Measurements from ENCODE around the gene ADARB1. TPM values are rescaled to one million over a fixed set of nuclear protein-coding genes. Genes with fewer than 3 reads are reported as not detected.

The ADARB1 gene
- total RNA-seq, 5 donors from 2014 or later (not counting 1 experiment from before 2014, with no cell fraction given) = 39.7 to 50.3 (median 44.5) TPM

GRCh38 chr21:45095505-45095904 lies 21.1 kb downstream of the ADARB1 start:
- ChIA-PET CTCF (no interaction called here), POLR2A (no interaction called here)
- H3K27ac ChIP-seq (ENCODE audit: low read length) = no peak overlapping the region
- no peaks in the 10 kb centered on the region for H3K27me3 ChIP-seq (replicated peaks in 1 of 2; ENCODE audit: control insufficient read depth in 2 of 2, extremely low read depth in 1 of 2, insufficient read depth in 2 of 2, low read length in 1 of 2)
- H3K36me3 Mint-ChIP-seq = peaks cover 10% of the 10 kb centered on the region
- 92% methylated on average over 7 of the region's 11 CpGs for WGBS (ENCODE audit: insufficient coverage)
- H3K9me3 ChIP-seq = no peaks in the 10 kb centered on the region
- H3K9me3 Mint-ChIP-seq = no peaks in the 10 kb centered on the region
- no peak overlapping the region for H3K4me3 Mint-ChIP-seq
- no peak for ATAC-seq (replicated peaks in 1 of 4)
- H3K4me3 ChIP-seq (ENCODE audit: control insufficient read depth in 1 of 2, extremely low read depth in 1 of 2, low read length in 1 of 2) = no peak overlapping the region
- H3K27ac Mint-ChIP-seq = no peak overlapping the region
- H3K4me1 ChIP-seq (ENCODE audit: control insufficient read depth in 1 of 2, extremely low read depth in 1 of 2, insufficient read depth in 2 of 2, low read length in 2 of 2) = peaks cover 15 to 43% of the 10 kb centered on the region in 2 experiments
- no peaks in the 10 kb centered on the region for H3K27me3 Mint-ChIP-seq
- peaks cover 61 to 71% (median 66%) of the 10 kb centered on the region in 3 donors for H3K4me1 Mint-ChIP-seq
- H3K36me3 ChIP-seq (ENCODE audit: control insufficient read depth in 2 of 2, extremely low read depth in 1 of 2, insufficient read depth in 1 of 2, low read length in 1 of 2) = no peaks in the 10 kb centered on the region
- DNase-seq = no peak

- peaks cover 10% of the 10 kb centered on the region for H3K36me3 Mint-ChIP-seq
- no peaks in the 10 kb centered on the region for H3K36me3 ChIP-seq (ENCODE audit: control insufficient read depth in 2 of 2, extremely low read depth in 1 of 2, insufficient read depth in 1 of 2, low read length in 1 of 2)
- CTCF ChIA-PET = interaction anchor here in 1 of 2 donors (1.1 kb wide), 1 partner anchor 33 kb away, joined by 3 read pairs; no protein-coding TSS in a partner anchor
- no peaks in the 10 kb centered on the region for H3K27me3 Mint-ChIP-seq
- H3K4me1 ChIP-seq (ENCODE audit: control insufficient read depth in 1 of 2, extremely low read depth in 1 of 2, insufficient read depth in 2 of 2, low read length in 2 of 2) = peaks cover 15 to 43% of the 10 kb centered on the region in 2 experiments
- ATAC-seq (replicated peaks in 1 of 4) (no peak), DNase-seq (no peak)
- no peak overlapping the region for H3K4me3 Mint-ChIP-seq
- no peaks in the 10 kb centered on the region for H3K27me3 ChIP-seq (replicated peaks in 1 of 2; ENCODE audit: control insufficient read depth in 2 of 2, extremely low read depth in 1 of 2, insufficient read depth in 2 of 2, low read length in 1 of 2)
- no peak overlapping the region for H3K27ac Mint-ChIP-seq
- H3K4me3 ChIP-seq (ENCODE audit: control insufficient read depth in 1 of 2, extremely low read depth in 1 of 2, low read length in 1 of 2) = no peak overlapping the region
- peaks cover 54 to 64% (median 59%) of the 10 kb centered on the region in 3 donors for H3K4me1 Mint-ChIP-seq
- WGBS (ENCODE audit: insufficient coverage) = no CpG with 5 or more reads among the region's 5 CpGs
- no peaks in the 10 kb centered on the region for H3K9me3 ChIP-seq
- H3K27ac ChIP-seq (ENCODE audit: low read length) = no peak overlapping the region
- POLR2A ChIA-PET = no interaction called here
- H3K9me3 Mint-ChIP-seq = no peaks in the 10 kb centered on the region
Measured at GRCh38 chr21:45096217-45096616, 21.8 kb downstream of the ADARB1 start.

- Mint-ChIP-seq H3K27ac (no peak overlapping the region), H3K4me3 (no peak overlapping the region), H3K27me3 (no peaks in the 10 kb centered on the region), H3K9me3 (no peaks in the 10 kb centered on the region), H3K36me3 (peaks cover 13% of the 10 kb centered on the region), H3K4me1 (peaks cover 58 to 68% (median 68%) of the 10 kb centered on the region in 3 donors)
- no peak overlapping the region for H3K27ac ChIP-seq (ENCODE audit: low read length)
- POLR2A ChIA-PET = no interaction called here
- WGBS (ENCODE audit: insufficient coverage) = 90% methylated on average over 11 of the region's 12 CpGs
- CTCF ChIA-PET = interaction anchor here in 1 of 2 donors (1.6 kb wide), 1 partner anchor 30 kb away, joined by 4 read pairs; no protein-coding TSS in a partner anchor
- no peaks in the 10 kb centered on the region for H3K36me3 ChIP-seq (ENCODE audit: control insufficient read depth in 2 of 2, extremely low read depth in 1 of 2, insufficient read depth in 1 of 2, low read length in 1 of 2)
- H3K4me3 ChIP-seq (ENCODE audit: control insufficient read depth in 1 of 2, extremely low read depth in 1 of 2, low read length in 1 of 2) = no peak overlapping the region
- no peak for DNase-seq
- peaks cover 16 to 53% of the 10 kb centered on the region in 2 experiments for H3K4me1 ChIP-seq (ENCODE audit: control insufficient read depth in 1 of 2, extremely low read depth in 1 of 2, insufficient read depth in 2 of 2, low read length in 2 of 2)
- H3K9me3 ChIP-seq = no peaks in the 10 kb centered on the region
- ATAC-seq (replicated peaks in 1 of 4) = no peak
- no peaks in the 10 kb centered on the region for H3K27me3 ChIP-seq (replicated peaks in 1 of 2; ENCODE audit: control insufficient read depth in 2 of 2, extremely low read depth in 1 of 2, insufficient read depth in 2 of 2, low read length in 1 of 2)
Measured at GRCh38 chr21:45097827-45098387, 23.5 kb downstream of the ADARB1 start.

GRCh38 chr21:45098867-45099266 lies 24.5 kb downstream of the ADARB1 start:
- no peak overlapping the region for H3K27ac Mint-ChIP-seq
- POLR2A ChIA-PET = no interaction called here
- 63% methylated on average over 2 of the region's 4 CpGs for WGBS (ENCODE audit: insufficient coverage)
- DNase-seq = peak in 1 of 35 experiments; percentile 17
- no peaks in the 10 kb centered on the region for H3K27me3 ChIP-seq (replicated peaks in 1 of 2; ENCODE audit: control insufficient read depth in 2 of 2, extremely low read depth in 1 of 2, insufficient read depth in 2 of 2, low read length in 1 of 2)
- H3K36me3 Mint-ChIP-seq = peaks cover 13% of the 10 kb centered on the region
- H3K36me3 ChIP-seq (ENCODE audit: control insufficient read depth in 2 of 2, extremely low read depth in 1 of 2, insufficient read depth in 1 of 2, low read length in 1 of 2) = no peaks in the 10 kb centered on the region
- H3K4me1 ChIP-seq (ENCODE audit: control insufficient read depth in 1 of 2, extremely low read depth in 1 of 2, insufficient read depth in 2 of 2, low read length in 2 of 2) = peaks cover 11 to 47% of the 10 kb centered on the region in 2 experiments
- no peak overlapping the region for H3K4me3 ChIP-seq (ENCODE audit: control insufficient read depth in 1 of 2, extremely low read depth in 1 of 2, low read length in 1 of 2)
- no peaks in the 10 kb centered on the region for H3K9me3 Mint-ChIP-seq
- H3K9me3 ChIP-seq = no peaks in the 10 kb centered on the region
- no peak overlapping the region for H3K4me3 Mint-ChIP-seq
- peaks cover 58 to 69% (median 63%) of the 10 kb centered on the region in 3 donors for H3K4me1 Mint-ChIP-seq
- no peak for ATAC-seq (replicated peaks in 1 of 4)
- no peak overlapping the region for H3K27ac ChIP-seq (ENCODE audit: low read length)
- CTCF ChIA-PET = interaction anchor here in 1 of 2 donors (1.5 to 1.6 kb wide), 2 partner anchors 20 to 29 kb away, joined by 3 to 4 read pairs; no protein-coding TSS in a partner anchor
- no peaks in the 10 kb centered on the region for H3K27me3 Mint-ChIP-seq

DNA sequence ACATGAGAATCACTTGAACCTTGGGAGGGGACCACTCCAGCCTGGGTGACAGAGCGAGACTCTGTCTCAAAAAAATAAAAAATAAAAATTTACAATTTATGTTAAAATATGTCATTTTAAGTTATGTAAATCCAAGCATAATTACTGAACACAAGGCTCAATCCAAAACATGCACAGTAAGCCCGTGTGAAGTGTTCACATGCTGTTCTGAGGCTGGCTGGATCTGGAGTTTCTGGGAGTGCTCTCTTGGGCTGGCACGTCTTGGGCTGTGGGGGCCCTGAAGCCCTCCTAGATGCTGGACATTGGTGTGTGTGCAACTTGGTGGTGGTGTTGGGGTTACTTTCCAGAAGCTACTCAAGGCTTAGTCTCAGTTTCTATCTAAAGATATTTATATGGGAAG lies 25.2 kb downstream of the ADARB1 start:
- H3K36me3 Mint-ChIP-seq = peaks cover 13% of the 10 kb centered on the region
- H3K27me3 Mint-ChIP-seq = no peaks in the 10 kb centered on the region
- H3K36me3 ChIP-seq (ENCODE audit: control insufficient read depth in 2 of 2, extremely low read depth in 1 of 2, insufficient read depth in 1 of 2, low read length in 1 of 2) = no peaks in the 10 kb centered on the region
- POLR2A ChIA-PET = interaction anchor here in 1 of 2 donors (0.9 kb wide), 1 partner anchor 9 kb away, joined by 3 read pairs; no protein-coding TSS in a partner anchor
- CTCF ChIA-PET = interaction anchor here (0.6 to 1.5 kb wide), 3 partner anchors 10 to 152 kb away, joined by 3 to 4 read pairs (median 3); no protein-coding TSS in a partner anchor
- H3K9me3 ChIP-seq = no peaks in the 10 kb centered on the region
- peaks cover 58 to 69% (median 63%) of the 10 kb centered on the region in 3 donors for H3K4me1 Mint-ChIP-seq
- H3K27ac ChIP-seq (ENCODE audit: low read length) = no peak overlapping the region
- H3K4me3 Mint-ChIP-seq = no peak overlapping the region
- peaks cover 8 to 49% of the 10 kb centered on the region in 2 experiments for H3K4me1 ChIP-seq (ENCODE audit: control insufficient read depth in 1 of 2, extremely low read depth in 1 of 2, insufficient read depth in 2 of 2, low read length in 2 of 2)
- no peaks in the 10 kb centered on the region for H3K27me3 ChIP-seq (replicated peaks in 1 of 2; ENCODE audit: control insufficient read depth in 2 of 2, extremely low read depth in 1 of 2, insufficient read depth in 2 of 2, low read length in 1 of 2)
- 88% methylated on average over 1 of the region's 3 CpGs for WGBS (ENCODE audit: insufficient coverage)
- no peak overlapping the region for H3K27ac Mint-ChIP-seq
- ATAC-seq (replicated peaks in 1 of 4) = no peak
- DNase-seq = no peak
- H3K9me3 Mint-ChIP-seq = no peaks in the 10 kb centered on the region
- no peak overlapping the region for H3K4me3 ChIP-seq (ENCODE audit: control insufficient read depth in 1 of 2, extremely low read depth in 1 of 2, low read length in 1 of 2)

- WGBS (ENCODE audit: insufficient coverage) = 95% methylated on average over 35 of the region's 40 CpGs
- DNase-seq = no peak
- H3K4me3 Mint-ChIP-seq = no peak overlapping the region
- Histone ChIP-seq H3K27ac (ENCODE audit: low read length) (no peak overlapping the region), H3K36me3 (ENCODE audit: control insufficient read depth in 2 of 2, extremely low read depth in 1 of 2, insufficient read depth in 1 of 2, low read length in 1 of 2) (no peaks in the 10 kb centered on the region), H3K4me1 (ENCODE audit: control insufficient read depth in 1 of 2, extremely low read depth in 1 of 2, insufficient read depth in 2 of 2, low read length in 2 of 2) (peaks cover 10 to 48% of the 10 kb centered on the region in 2 experiments), H3K4me3 (ENCODE audit: control insufficient read depth in 1 of 2, extremely low read depth in 1 of 2, low read length in 1 of 2) (no peak overlapping the region), H3K9me3 (no peaks in the 10 kb centered on the region), H3K27me3 (replicated peaks in 1 of 2; ENCODE audit: control insufficient read depth in 2 of 2, extremely low read depth in 1 of 2, insufficient read depth in 2 of 2, low read length in 1 of 2) (no peaks in the 10 kb centered on the region)
- CTCF ChIA-PET = no interaction called here
- peaks cover 13% of the 10 kb centered on the region for H3K36me3 Mint-ChIP-seq
- no peak overlapping the region for H3K27ac Mint-ChIP-seq
- H3K4me1 Mint-ChIP-seq = peaks cover 64 to 71% (median 66%) of the 10 kb centered on the region in 3 donors
- no peaks in the 10 kb centered on the region for H3K9me3 Mint-ChIP-seq
- POLR2A ChIA-PET = no interaction called here
- ATAC-seq (replicated peaks in 1 of 4) = no peak
- no peaks in the 10 kb centered on the region for H3K27me3 Mint-ChIP-seq
Measured at GRCh38 chr21:45100866-45101265, 26.5 kb downstream of the ADARB1 start.

Measured in T-cell (primary cell).